ENCODE results near the gene GDPD1. TPM values are rescaled to one million over a fixed set of nuclear protein-coding genes. Genes with fewer than 3 reads are reported as not detected.

GDPD1 gene
- polyA plus RNA-seq, 2 of the 4 experiments (the other 2 are of a cell fraction), result 2.4 to 6.7 TPM

DNA sequence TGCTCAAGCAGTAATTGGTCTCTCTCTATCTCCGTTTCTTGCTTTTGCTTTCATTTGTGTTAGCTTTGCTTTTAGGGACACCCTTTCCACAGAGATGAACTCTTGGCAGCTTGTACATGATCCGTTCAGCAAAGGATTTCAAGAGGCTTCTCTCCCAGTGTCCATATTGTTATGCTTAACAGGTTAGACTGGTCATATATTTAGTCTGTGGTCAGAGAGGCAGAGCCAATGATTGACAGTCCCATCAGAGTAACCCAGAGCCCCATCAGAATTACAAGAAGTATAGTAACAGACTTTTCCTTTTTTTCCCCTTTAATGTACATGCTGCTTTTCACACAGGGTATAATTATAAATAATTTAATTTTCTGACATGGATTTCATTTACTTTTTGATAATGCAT, 34.4 kb downstream of the GDPD1 start (continued):
- TF ChIP-seq, protein P1, sequence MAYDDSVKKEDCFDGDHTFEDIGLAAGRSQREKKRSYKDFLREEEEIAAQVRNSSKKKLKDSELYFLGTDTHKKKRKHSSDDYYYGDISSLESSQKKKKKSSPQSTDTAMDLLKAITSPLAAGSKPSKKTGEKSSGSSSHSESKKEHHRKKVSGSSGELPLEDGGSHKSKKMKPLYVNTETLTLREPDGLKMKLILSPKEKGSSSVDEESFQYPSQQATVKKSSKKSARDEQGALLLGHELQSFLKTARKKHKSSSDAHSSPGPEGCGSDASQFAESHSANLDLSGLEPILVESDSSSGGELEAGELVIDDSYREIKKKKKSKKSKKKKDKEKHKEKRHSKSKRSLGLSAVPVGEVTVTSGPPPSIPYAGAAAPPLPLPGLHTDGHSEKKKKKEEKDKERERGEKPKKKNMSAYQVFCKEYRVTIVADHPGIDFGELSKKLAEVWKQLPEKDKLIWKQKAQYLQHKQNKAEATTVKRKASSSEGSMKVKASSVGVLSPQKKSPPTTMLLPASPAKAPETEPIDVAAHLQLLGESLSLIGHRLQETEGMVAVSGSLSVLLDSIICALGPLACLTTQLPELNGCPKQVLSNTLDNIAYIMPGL (CRISPR knock-in tag; IDR thresholded peaks at IDR 0.05; ENCODE audit: borderline replicate concordance), result no peak
- no peak for TF ChIP-seq CEBPB (IDR thresholded peaks at IDR 0.05)
- TF ChIP-seq SREBF2 (IDR thresholded peaks at IDR 0.05), result no peak
- no peak for TF ChIP-seq KDM5A (IDR thresholded peaks at IDR 0.05)
- TF ChIP-seq BHLHE40 (IDR thresholded peaks at IDR 0.05; ENCODE audit: low read depth, low read length), result no peak
- no peak for TF ChIP-seq CBX2 (IDR thresholded peaks at IDR 0.05; ENCODE audit: borderline replicate concordance, low read depth)

DNA sequence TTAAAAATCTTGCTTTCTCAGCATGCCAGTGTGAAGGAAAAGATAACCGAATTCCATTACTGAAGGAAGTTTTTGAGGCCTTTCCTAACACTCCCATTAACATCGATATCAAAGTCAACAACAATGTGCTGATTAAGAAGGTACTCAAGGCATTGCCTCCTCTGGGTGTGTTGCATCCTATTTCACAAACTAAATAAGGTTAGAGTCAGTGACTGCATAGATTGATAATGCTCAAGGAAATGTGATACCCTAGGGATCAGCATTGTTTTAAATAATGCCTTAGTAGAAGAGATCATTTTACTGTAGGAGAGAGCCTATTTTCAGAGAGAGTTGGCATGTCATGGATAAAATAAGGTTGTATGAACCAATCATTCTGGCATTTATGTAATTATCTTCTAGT, 36.8 kb downstream of the GDPD1 start:
- no peak for TF ChIP-seq ZSCAN20 (CRISPR knock-in tag; IDR thresholded peaks at IDR 0.05)
- TF ChIP-seq FOSL2 (IDR thresholded peaks at IDR 0.05), result no peak
- no peak for TF ChIP-seq FOSL2 (CRISPR knock-in tag; IDR thresholded peaks at IDR 0.05)
- no peak for TF ChIP-seq CBX8 (IDR thresholded peaks at IDR 0.05)
- TF ChIP-seq EHMT2 (IDR thresholded peaks at IDR 0.05; ENCODE audit: low read depth), result no peak
- TF ChIP-seq, protein P2, sequence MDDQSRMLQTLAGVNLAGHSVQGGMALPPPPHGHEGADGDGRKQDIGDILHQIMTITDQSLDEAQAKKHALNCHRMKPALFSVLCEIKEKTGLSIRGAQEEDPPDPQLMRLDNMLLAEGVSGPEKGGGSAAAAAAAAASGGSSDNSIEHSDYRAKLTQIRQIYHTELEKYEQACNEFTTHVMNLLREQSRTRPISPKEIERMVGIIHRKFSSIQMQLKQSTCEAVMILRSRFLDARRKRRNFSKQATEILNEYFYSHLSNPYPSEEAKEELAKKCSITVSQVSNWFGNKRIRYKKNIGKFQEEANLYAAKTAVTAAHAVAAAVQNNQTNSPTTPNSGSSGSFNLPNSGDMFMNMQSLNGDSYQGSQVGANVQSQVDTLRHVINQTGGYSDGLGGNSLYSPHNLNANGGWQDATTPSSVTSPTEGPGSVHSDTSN (IDR thresholded peaks at IDR 0.05), result no peak
- TF ChIP-seq POLR2A (IDR thresholded peaks at IDR 0.05; ENCODE audit: low read length), result no peak
- no peak for TF ChIP-seq HDAC2 (IDR thresholded peaks at IDR 0.05)
- TF ChIP-seq SREBF2 (IDR thresholded peaks at IDR 0.05), result no peak
- TF ChIP-seq EHF (CRISPR knock-in tag; IDR thresholded peaks at IDR 0.05), result no peak
- no peak for TF ChIP-seq EP300 (IDR thresholded peaks at IDR 0.05)
- TF ChIP-seq CHD2 (IDR thresholded peaks at IDR 0.05; ENCODE audit: low read length, partially characterized antibody), result no peak
- no peak for TF ChIP-seq RFX5 (IDR thresholded peaks at IDR 0.05)
- H3K9me3 ChIP-seq, result no peaks in the 10 kb centered on the region
- ATAC-seq (no peak), DNase-seq (ENCODE audit: low read depth in 1 of 2, low spot score in 1 of 2) (no peak), FAIRE-seq (peak; percentile 43)
- ChIA-PET POLR2A (no interaction called here), CTCF (no interaction called here)
- H3K4me2 ChIP-seq, result no peak overlapping the region
- WGBS (ENCODE audit: missing lambda C conversion rate), result 58% methylated on average over 2 of the region's 2 CpGs
- H3K4me3 ChIP-seq, result no peak overlapping the region
- no peak overlapping the region for H3K27ac ChIP-seq
- H3K4me1 ChIP-seq, result no peaks in the 10 kb centered on the region

DNA sequence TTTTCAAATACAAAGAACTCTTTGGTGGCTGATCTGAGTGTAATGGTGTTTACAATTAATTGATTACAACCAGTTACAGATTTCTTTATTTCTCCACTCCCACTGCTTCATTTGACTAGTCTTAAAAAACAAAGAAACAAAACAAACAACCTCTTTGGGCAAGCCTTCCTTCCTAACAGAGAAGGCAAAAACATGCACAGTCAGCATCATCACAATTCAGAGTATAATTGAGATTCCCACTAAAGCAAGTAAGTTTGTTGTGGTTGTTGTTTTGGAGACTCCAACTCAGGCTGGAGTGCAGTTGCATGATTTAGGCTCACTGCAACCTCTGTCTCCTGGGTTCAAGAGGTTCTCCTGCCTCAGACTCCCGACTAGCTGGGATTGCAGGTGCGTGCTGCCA, 40.4 kb downstream of the GDPD1 start:
- no peak for FAIRE-seq
- ATAC-seq, result no peak
- CTCF ChIA-PET, result interaction anchor here (1.6 kb wide), 1 partner anchor 51 kb away, joined by 4 read pairs; no protein-coding TSS in a partner anchor
- no peaks in the 10 kb centered on the region for H3K4me1 ChIP-seq
- 88% methylated on average over 2 of the region's 2 CpGs for WGBS (ENCODE audit: missing lambda C conversion rate)
- DNase-seq (ENCODE audit: low read depth in 1 of 2, low spot score in 1 of 2), result no peak
- no peak overlapping the region for H3K4me3 ChIP-seq
- H3K27ac ChIP-seq, result no peak overlapping the region
- H3K9me3 ChIP-seq, result no peaks in the 10 kb centered on the region
- POLR2A ChIA-PET, result no interaction called here
- peak; percentile 95 for TF ChIP-seq MAFK (IDR thresholded peaks at IDR 0.05; ENCODE audit: partially characterized antibody)
- TF ChIP-seq RAD21 (conservative IDR thresholded peaks at IDR 0.05 in 1 of 2, IDR thresholded peaks at IDR 0.05 in 1 of 2), result no peak
- TF ChIP-seq SMC3 (IDR thresholded peaks at IDR 0.05), result no peak
- no peak overlapping the region for H3K4me2 ChIP-seq

DNA sequence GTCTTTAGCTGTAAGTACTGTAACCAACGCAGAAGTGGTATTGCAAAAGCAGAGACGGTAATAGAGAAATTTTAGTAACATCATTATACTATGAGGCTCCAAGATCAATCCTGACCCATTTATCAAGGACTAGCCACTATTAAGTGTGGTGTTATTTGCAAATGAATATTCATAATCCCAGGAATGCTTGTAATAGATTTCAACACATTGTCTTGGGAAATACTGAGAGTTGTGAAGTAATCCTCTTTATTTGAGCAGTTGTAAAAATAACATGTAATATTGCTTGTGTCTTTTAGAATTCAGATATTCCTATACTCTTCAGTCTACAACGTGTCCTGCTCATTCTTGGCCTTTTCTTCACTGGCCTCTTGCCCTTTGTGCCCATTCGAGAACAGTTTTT, 46.4 kb downstream of the GDPD1 start:
- no peaks in the 10 kb centered on the region for H3K9me3 ChIP-seq
- CTCF ChIA-PET, result interaction anchor here (0.7 to 2.0 kb wide), 4 partner anchors 18 to 236 kb away, joined by 4 to 5 read pairs (median 4); no protein-coding TSS in a partner anchor
- no peak for ATAC-seq
- POLR2A ChIA-PET, result no interaction called here
- H3K27ac ChIP-seq, result no peak overlapping the region
- no peak overlapping the region for H3K4me3 ChIP-seq
- H3K4me1 ChIP-seq, result no peaks in the 10 kb centered on the region
- no peak overlapping the region for H3K4me2 ChIP-seq
- WGBS (ENCODE audit: missing lambda C conversion rate), result 72% methylated on average over 4 of the region's 4 CpGs
- DNase-seq (ENCODE audit: low read depth in 1 of 2, low spot score in 1 of 2), result no peak
- TF ChIP-seq CHD2 (IDR thresholded peaks at IDR 0.05; ENCODE audit: low read length, partially characterized antibody) (no peak), TFCP2L1 (CRISPR knock-in tag; IDR thresholded peaks at IDR 0.05) (no peak), RCOR1 (IDR thresholded peaks at IDR 0.05; ENCODE audit: low read depth, low read length) (no peak), POLR2AphosphoS2 (conservative IDR thresholded peaks at IDR 0.05; ENCODE audit: low read length) (no peak), RFX5 (IDR thresholded peaks at IDR 0.05) (no peak)
- FAIRE-seq, result peak; percentile 79

Measured in A549 (cell line).